Activated T-cell treated with anti-CD3 and anti-CD28 coated beads, Interleukin-2, amount 50 U/mL, for 24 hours (primary cell): Measurements from ENCODE around the gene PRKAG3.
A peak's percentile ranks its signal among the peaks of the same experiment; 100 is the strongest.

Source experiments
- DNase-seq: peaks from one replicate; pipeline ENCODE4 v3.0.0-alpha.2; 2020
- H3K27ac Mint-ChIP-seq: 2 replicates; pipeline ENCODE4 v1.8.0; 2020; ENCODE audit warnings: mild to moderate bottlenecking, mixed read lengths
- H3K27me3 Mint-ChIP-seq: 2 replicates; pipeline ENCODE4 v1.8.0; 2020; ENCODE audit warnings: mixed read lengths
- H3K36me3 Mint-ChIP-seq: 2 replicates; pipeline ENCODE4 v1.8.0; 2020; ENCODE audit warnings: low read depth, mixed read lengths
- H3K4me1 Mint-ChIP-seq: 2 replicates; pipeline ENCODE4 v1.8.0; 2020; ENCODE audit warnings: low read depth, mixed read lengths
- H3K4me3 Mint-ChIP-seq: 2 replicates; pipeline ENCODE4 v1.8.0; 2020; ENCODE audit warnings: mild to moderate bottlenecking, moderate library complexity, mixed read lengths
- H3K9me3 Mint-ChIP-seq: 2 replicates; pipeline ENCODE4 v1.8.0; 2020; ENCODE audit warnings: mixed read lengths

The PRKAG3 gene

DNA sequence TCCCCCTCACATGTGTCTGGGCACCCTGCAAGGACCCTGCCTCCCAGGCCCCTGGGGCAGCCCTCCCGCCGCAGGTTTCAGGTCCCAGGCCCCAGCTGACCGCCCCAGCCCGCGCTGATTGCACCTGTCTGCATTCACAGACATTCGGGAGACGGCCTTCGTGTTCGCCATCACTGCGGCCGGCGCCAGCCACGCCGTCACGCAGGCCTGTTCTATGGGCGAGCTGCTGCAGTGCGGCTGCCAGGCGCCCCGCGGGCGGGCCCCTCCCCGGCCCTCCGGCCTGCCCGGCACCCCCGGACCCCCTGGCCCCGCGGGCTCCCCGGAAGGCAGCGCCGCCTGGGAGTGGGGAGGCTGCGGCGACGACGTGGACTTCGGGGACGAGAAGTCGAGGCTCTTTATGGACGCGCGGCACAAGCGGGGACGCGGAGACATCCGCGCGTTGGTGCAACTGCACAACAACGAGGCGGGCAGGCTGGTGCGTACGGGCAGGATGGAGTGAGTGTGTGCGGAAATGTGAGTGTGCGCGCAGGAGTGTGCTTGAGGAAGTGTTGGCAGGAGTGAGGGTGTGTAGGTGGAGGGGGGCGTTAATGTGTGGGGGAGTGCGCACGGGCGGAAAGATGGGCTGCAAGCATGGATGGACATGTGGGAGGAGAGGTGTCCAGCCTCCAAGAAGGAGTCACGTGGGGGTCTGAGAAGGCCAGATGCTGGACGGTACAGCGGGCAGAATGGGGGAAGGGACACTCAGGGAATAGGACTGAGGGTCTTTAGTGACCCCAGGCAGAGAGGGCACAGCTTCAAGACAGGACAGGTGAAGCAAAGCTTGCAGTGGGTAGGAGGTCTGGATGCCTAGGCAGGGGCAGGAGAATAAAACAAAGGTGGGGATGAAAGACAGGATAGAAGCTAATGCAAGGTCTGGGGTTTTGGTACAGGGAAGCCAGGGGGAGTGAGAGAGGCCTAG, 40.0 kb upstream of the PRKAG3 start:
- H3K4me3 Mint-ChIP-seq: peak overlapping the region; percentile 37
- H3K27me3 Mint-ChIP-seq: peaks cover 81% of the 10 kb centered on the region
- no peak overlapping the region for H3K27ac Mint-ChIP-seq
- H3K9me3 Mint-ChIP-seq: no peaks in the 10 kb centered on the region
- peak; percentile 57 for DNase-seq
- no peaks in the 10 kb centered on the region for H3K36me3 Mint-ChIP-seq
- peaks cover 22% of the 10 kb centered on the region for H3K4me1 Mint-ChIP-seq

GRCh38 chr2:218870984-218871344, 39.4 kb upstream of the PRKAG3 start:
- Mint-ChIP-seq H3K4me3 (peak overlapping the region; percentile 37), H3K4me1 (peaks cover 20% of the 10 kb centered on the region)

DNA sequence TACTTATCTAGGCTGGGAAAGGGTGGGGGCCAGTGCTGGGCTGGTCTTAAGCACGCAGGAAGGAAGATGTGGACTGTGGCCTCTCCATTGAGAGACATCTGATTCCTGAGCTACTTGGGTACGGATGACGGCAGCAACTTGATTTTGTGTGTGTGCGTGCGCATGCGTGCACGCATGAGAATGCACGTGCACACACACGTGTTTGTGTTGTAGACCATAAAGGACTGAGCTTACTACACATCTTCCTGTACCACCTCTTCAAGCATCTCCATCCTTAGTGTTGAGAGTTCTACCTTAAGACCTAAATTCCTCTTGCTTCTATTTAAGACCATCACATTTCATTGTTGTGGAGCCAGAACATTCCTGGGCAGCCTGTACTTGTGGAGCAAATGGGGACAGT, 37.5 kb upstream of the PRKAG3 start:
- Mint-ChIP-seq H3K27ac (no peak overlapping the region), H3K4me3 (no peak overlapping the region), H3K27me3 (peaks cover 72% of the 10 kb centered on the region), H3K9me3 (no peaks in the 10 kb centered on the region), H3K4me1 (peaks cover 20% of the 10 kb centered on the region), H3K36me3 (no peaks in the 10 kb centered on the region)
- DNase-seq: no peak

More at GRCh38 chr2:218870984-218871344, 39.4 kb upstream of the PRKAG3 start:
- Mint-ChIP-seq H3K36me3 (no peaks in the 10 kb centered on the region), H3K27ac (no peak overlapping the region), H3K27me3 (peaks cover 81% of the 10 kb centered on the region), H3K9me3 (no peaks in the 10 kb centered on the region)
- DNase-seq: no peak

GRCh38 chr2:218867900-218868299, 36.3 kb upstream of the PRKAG3 start:
- Mint-ChIP-seq H3K4me3 (no peak overlapping the region), H3K36me3 (no peaks in the 10 kb centered on the region), H3K9me3 (no peaks in the 10 kb centered on the region), H3K4me1 (peaks cover 15% of the 10 kb centered on the region), H3K27me3 (peaks cover 74% of the 10 kb centered on the region), H3K27ac (no peak overlapping the region)
- no peak for DNase-seq

- Mint-ChIP-seq H3K36me3 (no peaks in the 10 kb centered on the region), H3K27me3 (peaks cover 70% of the 10 kb centered on the region), H3K4me1 (peaks cover 6% of the 10 kb centered on the region), H3K9me3 (no peaks in the 10 kb centered on the region), H3K27ac (no peak overlapping the region), H3K4me3 (no peak overlapping the region)
- DNase-seq: no peak
Observed at GRCh38 chr2:218865999-218866398, 34.4 kb upstream of the PRKAG3 start.

- Mint-ChIP-seq H3K27ac (no peak overlapping the region), H3K36me3 (no peaks in the 10 kb centered on the region), H3K4me1 (peaks cover 7% of the 10 kb centered on the region), H3K27me3 (peaks cover 72% of the 10 kb centered on the region), H3K4me3 (no peak overlapping the region), H3K9me3 (no peaks in the 10 kb centered on the region)
- DNase-seq: no peak
Observed at GRCh38 chr2:218865396-218865795, 33.8 kb upstream of the PRKAG3 start.

- peak; percentile 29 for DNase-seq
- peaks cover 68% of the 10 kb centered on the region for H3K27me3 Mint-ChIP-seq
Observed at GRCh38 chr2:218863021-218863520, 31.5 kb upstream of the PRKAG3 start.

DNA sequence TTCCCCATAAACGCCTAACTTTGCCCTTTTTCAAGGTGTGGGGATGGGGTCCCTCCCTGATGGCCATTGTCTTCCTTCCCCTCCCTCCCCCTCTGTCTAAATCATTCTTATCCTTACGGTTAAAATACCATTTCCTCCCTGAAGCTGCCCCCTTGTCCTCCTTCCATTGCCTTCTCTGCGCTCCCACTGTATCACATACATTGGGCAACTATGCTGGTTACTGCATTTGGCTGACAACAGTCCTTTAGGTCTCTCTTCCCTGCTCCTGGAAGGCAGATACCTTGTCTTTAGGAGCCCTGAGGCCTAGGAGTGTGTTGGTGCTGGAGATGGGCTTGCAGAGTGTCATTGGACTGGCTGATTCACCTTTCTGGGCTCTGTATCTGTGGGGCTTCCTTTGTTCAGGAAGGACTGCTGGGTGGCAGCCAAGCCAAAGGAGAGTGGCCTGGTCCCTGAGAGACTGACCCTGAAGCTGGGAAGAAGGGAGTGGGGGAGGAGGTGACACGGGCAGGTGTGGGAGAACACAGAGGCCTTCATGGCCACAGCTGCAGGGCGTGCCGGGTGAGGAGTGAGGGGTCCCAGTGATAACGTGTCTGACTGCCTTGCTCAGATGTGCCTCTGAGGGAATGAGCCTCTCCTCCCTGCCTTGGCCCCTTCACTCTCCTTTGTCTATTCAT, 30.2 kb upstream of the PRKAG3 start:
- H3K36me3 Mint-ChIP-seq: no peaks in the 10 kb centered on the region
- peak; percentile 27 for DNase-seq
- H3K27me3 Mint-ChIP-seq: peaks cover 76% of the 10 kb centered on the region
- H3K9me3 Mint-ChIP-seq: no peaks in the 10 kb centered on the region
- H3K4me1 Mint-ChIP-seq: peaks cover 19% of the 10 kb centered on the region
- no peak overlapping the region for H3K27ac Mint-ChIP-seq
- no peak overlapping the region for H3K4me3 Mint-ChIP-seq

More at GRCh38 chr2:218863021-218863520, 31.5 kb upstream of the PRKAG3 start:
- peaks cover 18% of the 10 kb centered on the region for H3K4me1 Mint-ChIP-seq
- no peak overlapping the region for H3K4me3 Mint-ChIP-seq
- no peaks in the 10 kb centered on the region for H3K36me3 Mint-ChIP-seq
- no peaks in the 10 kb centered on the region for H3K9me3 Mint-ChIP-seq
- no peak overlapping the region for H3K27ac Mint-ChIP-seq

GRCh38 chr2:218860950-218861381, 29.4 kb upstream of the PRKAG3 start:
- no peak overlapping the region for H3K4me3 Mint-ChIP-seq
- peak; percentile 44 for DNase-seq
- H3K36me3 Mint-ChIP-seq: no peaks in the 10 kb centered on the region
- H3K9me3 Mint-ChIP-seq: no peaks in the 10 kb centered on the region
- H3K27me3 Mint-ChIP-seq: peaks cover 77% of the 10 kb centered on the region
- peaks cover 20% of the 10 kb centered on the region for H3K4me1 Mint-ChIP-seq
- H3K27ac Mint-ChIP-seq: no peak overlapping the region

DNA sequence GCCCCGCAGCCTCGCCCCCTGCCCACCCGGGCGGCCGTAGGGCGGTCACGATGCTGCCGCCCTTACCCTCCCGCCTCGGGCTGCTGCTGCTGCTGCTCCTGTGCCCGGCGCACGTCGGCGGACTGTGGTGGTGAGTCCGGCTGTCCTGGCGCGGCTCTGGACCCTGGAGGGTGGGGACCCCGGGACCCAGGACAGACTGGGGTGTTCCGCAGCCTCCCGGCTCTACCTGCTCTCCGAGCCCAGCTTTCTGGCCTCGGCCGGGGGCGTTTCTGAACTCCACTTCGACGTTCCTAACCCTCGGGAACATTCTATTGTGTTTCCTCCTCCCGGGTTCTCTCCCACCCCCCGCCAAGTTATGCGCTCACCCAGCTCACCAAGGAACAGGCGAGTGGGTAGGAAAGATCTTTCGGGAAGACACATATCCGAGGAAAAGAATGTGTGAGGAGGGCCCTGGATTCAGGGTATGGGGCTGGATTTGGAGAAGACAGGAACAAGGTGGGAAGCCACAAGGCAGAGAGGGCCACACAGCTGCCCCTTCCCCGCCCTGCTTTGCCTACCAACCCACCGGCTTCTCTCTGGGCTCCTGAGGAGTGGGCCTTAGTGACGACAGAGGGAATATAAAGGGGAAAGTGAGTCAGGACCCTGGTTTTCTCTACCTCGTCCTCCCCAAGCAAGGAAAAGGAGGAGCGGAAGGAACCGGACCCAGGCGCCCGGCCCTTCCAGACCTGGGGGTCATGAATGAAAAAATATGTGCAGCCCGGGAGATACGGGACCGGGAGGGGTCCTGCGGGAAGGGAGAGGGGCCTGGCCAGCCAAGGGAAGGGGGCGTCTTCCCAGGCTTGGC, 28.6 kb upstream of the PRKAG3 start:
- H3K4me3 Mint-ChIP-seq: peak overlapping the region; percentile 47
- H3K27me3 Mint-ChIP-seq: peaks cover 80% of the 10 kb centered on the region
- no peaks in the 10 kb centered on the region for H3K36me3 Mint-ChIP-seq
- DNase-seq: no peak
- H3K9me3 Mint-ChIP-seq: no peaks in the 10 kb centered on the region
- H3K4me1 Mint-ChIP-seq: peaks cover 20% of the 10 kb centered on the region
- H3K27ac Mint-ChIP-seq: no peak overlapping the region

DNA sequence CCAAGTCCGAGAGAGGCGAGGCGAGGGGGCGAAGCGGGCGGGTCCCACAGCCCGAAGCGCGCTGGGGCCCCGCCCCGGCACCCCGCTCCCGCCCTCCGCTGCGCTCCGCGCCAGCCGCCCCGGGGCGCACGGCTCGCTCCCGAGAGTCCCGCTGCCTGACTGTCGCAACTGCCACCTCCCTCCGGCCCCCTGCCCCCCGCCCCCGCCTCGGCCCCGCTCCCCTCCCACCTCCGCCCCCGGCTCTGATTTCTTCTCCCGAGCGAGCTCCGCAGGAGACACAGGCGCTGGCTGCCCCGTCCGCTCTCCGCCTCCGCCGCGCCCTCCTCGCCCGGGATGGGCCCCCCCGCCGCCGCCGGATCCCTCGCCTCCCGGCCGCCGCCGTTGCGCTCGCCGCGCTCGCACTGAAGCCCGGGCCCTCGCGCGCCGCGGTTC, 28.0 kb upstream of the PRKAG3 start, which contains the start of gene WNT6:
WNT6 (plus strand) TSS at position 250 of the 432 bp plus-strand sequence. CDS start 233 bp downstream, outside the sequence.
- peaks cover 82% of the 10 kb centered on the region for H3K27me3 Mint-ChIP-seq
- no peak within 1 kb of the TSS for H3K27ac Mint-ChIP-seq
- DNase-seq: no peak
- H3K9me3 Mint-ChIP-seq: no peaks in the 10 kb centered on the region
- H3K36me3 Mint-ChIP-seq: no peaks in the 10 kb centered on the region
- H3K4me3 Mint-ChIP-seq: peak within 1 kb of the TSS; percentile 47
- peaks cover 20% of the 10 kb centered on the region for H3K4me1 Mint-ChIP-seq

GRCh38 chr2:218858671-218859555, 27.3 kb upstream of the PRKAG3 start:
- Mint-ChIP-seq H3K27me3 (peaks cover 86% of the 10 kb centered on the region), H3K27ac (no peak overlapping the region), H3K4me3 (peak overlapping the region; percentile 47), H3K36me3 (no peaks in the 10 kb centered on the region), H3K4me1 (peaks cover 20% of the 10 kb centered on the region), H3K9me3 (no peaks in the 10 kb centered on the region)
- DNase-seq: no peak

GRCh38 chr2:218858138-218858445, 26.5 kb upstream of the PRKAG3 start:
- Mint-ChIP-seq H3K36me3 (no peaks in the 10 kb centered on the region), H3K27ac (no peak overlapping the region)

More at GRCh38 chr2:218858138-218858445, 26.5 kb upstream of the PRKAG3 start:
- no peaks in the 10 kb centered on the region for H3K9me3 Mint-ChIP-seq
- H3K4me1 Mint-ChIP-seq: peaks cover 20% of the 10 kb centered on the region
- DNase-seq: no peak
- H3K4me3 Mint-ChIP-seq: no peak overlapping the region
- H3K27me3 Mint-ChIP-seq: peaks cover 86% of the 10 kb centered on the region
